ENCODE measurements around the gene APMAP. TPM values are rescaled to one million over a fixed set of nuclear protein-coding genes. Genes with fewer than 3 reads are reported as not detected.

APMAP gene
- total RNA-seq, 1 donor from 2014 or later: 108 TPM

DNA sequence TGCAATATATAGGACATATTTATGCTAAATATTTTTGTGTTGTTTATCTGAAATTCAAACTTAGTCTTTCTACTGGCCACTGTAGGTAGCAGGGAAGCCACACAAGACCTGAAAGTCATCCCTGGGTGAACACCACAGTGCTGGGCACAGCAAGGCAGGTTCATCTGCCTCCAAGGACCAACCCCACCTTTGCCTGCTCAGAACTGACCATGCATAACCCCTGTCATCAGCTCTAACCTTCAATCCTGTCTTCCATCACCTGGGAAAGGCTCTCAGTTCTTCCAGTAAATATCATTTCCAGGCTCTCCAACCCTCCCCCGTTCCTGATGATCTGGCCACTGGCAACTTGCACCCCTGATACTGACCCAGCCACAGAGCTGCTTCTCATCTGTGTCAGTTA, 76.1 kb downstream of the APMAP start:
- no peak for DNase-seq (ENCODE audit: low read depth)
- H3K4me3 ChIP-seq (ENCODE audit: low read depth, low read length): no peak overlapping the region
- TF ChIP-seq, protein P1, sequence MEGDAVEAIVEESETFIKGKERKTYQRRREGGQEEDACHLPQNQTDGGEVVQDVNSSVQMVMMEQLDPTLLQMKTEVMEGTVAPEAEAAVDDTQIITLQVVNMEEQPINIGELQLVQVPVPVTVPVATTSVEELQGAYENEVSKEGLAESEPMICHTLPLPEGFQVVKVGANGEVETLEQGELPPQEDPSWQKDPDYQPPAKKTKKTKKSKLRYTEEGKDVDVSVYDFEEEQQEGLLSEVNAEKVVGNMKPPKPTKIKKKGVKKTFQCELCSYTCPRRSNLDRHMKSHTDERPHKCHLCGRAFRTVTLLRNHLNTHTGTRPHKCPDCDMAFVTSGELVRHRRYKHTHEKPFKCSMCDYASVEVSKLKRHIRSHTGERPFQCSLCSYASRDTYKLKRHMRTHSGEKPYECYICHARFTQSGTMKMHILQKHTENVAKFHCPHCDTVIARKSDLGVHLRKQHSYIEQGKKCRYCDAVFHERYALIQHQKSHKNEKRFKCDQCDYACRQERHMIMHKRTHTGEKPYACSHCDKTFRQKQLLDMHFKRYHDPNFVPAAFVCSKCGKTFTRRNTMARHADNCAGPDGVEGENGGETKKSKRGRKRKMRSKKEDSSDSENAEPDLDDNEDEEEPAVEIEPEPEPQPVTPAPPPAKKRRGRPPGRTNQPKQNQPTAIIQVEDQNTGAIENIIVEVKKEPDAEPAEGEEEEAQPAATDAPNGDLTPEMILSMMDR (conservative IDR thresholded peaks at IDR 0.05; ENCODE audit: low read depth, low read length): no peak

DNA sequence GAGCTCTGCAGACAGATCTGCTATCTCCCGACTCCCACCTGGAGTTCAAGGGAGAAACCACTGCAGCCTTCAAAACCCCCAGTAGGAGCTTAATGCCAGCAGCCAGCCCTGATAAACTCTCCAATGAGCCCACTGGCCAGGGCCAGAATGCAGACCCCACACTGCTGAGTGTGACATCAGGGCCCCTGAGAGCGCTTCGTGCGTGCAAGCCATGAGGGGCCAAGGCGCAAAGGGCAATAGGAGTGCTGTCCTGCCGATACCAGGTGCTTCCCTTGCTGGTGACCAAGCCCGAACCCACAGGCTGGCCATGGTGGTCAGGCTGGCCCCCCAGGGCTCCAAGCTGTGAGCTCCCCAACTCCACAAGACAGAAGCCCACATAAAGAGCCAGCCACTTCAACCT, 76.7 kb downstream of the APMAP start:
- no peak overlapping the region for H3K4me3 ChIP-seq (ENCODE audit: low read depth, low read length)
- DNase-seq (ENCODE audit: low read depth): no peak
- TF ChIP-seq, protein P1 (conservative IDR thresholded peaks at IDR 0.05; ENCODE audit: low read depth, low read length): no peak

DNA sequence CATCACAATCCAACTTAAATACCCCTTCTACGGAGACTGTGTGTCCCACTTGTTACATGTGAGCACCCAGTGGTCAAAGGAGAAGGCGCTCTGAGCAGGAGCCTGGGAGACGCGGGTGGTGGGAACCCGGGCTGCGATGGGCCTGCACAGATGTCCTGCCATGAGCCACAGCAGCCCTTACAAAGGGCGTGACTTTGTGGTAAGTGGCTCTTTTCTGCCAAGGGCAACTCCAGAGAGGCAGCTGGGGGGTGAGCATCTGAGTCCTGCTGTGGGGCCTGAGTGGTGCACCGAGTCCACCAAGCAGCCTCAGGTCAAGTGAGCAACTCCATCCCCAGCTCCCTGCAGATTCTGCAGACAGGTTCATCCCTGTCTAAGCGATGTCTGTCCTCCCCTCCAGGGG, 77.1 kb downstream of the APMAP start:
- TF ChIP-seq, protein P1 (conservative IDR thresholded peaks at IDR 0.05; ENCODE audit: low read depth, low read length): no peak
- no peak for DNase-seq (ENCODE audit: low read depth)
- H3K4me3 ChIP-seq (ENCODE audit: low read depth, low read length): no peak overlapping the region

DNA sequence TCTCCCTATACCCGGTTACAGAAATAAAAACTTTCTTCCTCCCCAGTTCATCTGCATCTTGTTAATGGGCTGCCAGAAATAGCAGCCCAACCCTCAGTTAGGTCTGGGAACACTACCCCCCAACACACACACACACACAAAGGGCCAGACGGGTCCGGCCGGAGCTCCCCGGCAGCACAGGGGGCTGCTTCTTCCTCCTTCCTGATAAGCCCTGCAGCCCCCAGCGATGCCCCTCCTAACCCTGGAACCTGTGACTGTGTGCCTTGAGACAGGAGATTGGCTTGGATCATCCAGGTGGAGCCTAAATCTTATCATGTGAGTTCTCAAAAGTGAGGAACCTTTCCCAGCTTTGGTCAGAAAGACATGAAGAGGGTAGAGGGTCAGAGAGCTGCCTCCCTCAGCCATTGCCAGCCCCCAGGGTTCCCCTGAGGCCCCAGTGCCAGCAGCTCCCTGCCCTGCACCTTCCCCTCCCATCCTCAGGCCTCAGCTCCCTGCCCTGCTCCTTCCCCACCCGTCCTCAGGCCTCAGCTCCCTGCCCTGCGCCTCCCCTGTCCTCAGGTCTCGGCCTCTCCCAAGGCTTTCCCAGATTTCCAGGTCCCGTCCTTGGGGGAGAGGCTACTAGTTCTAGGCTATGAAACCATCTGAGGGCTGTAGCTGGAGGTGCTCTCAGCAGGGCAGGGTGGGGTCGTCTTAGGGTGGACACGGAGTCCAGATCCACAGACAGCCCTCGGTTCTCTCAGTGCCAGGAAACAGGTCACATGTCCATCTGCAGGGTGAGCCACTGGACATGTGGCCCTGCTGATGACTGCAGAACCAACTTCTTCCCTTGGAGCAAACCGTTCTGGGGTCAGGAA, 77.9 kb downstream of the APMAP start:
- TF ChIP-seq, protein P1 (conservative IDR thresholded peaks at IDR 0.05; ENCODE audit: low read depth, low read length): no peak
- H3K4me3 ChIP-seq (ENCODE audit: low read depth, low read length): no peak overlapping the region
- DNase-seq (ENCODE audit: low read depth): no peak

DNA sequence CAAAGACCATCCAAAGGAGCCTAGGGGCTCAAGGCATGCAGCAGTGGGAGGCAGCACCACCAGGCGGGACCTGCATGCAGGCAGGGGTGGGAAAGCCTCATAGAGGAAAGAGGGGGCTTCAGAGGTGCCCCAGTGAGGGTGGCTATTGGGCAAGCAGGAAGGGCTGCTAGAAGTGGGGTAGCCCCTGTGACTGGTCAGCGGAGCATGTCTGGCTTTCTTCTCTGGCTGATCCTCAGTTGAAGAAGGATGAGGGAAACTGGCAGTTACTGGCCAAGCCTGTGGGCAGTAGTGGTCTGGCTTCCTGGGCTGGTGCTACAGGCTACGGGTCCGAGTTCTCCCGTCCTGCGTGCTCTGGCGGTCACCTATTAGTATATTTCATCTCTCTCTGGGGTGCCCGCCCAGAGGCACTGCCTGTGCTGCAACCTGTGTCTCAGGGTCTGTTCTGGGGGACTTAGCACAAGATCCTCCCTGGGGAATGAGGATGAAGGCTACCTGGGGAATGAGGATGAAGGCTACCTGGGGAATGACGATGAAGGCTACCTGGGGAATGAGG, 79.4 kb downstream of the APMAP start:
- no peak for DNase-seq (ENCODE audit: low read depth)
- no peak overlapping the region for H3K4me3 ChIP-seq (ENCODE audit: low read depth, low read length)
- TF ChIP-seq, protein P1 (conservative IDR thresholded peaks at IDR 0.05; ENCODE audit: low read depth, low read length): no peak

Other genes starting within 250 kb of the APMAP start
- gene CST7, start 43.5 kb downstream of the APMAP start, total RNA-seq: not detected in 2 replicates
- 3.9 and 4.1 TPM in 2 replicates for gene ACSS1, start 65.4 kb upstream of the APMAP start, total RNA-seq
- gene VSX1, start 89.4 kb upstream of the APMAP start, total RNA-seq: not detected in 2 replicates
- gene ENTPD6, start 203.0 kb upstream of the APMAP start, total RNA-seq: 76.5 and 103 TPM in 2 replicates

Measured in epithelial cell of proximal tubule (primary cell).